Stimulated activated CD8-positive, alpha-beta memory T cell treated with anti-CD3 and anti-CD28 coated beads, Interleukin-4, amount 100 ng/mL, for 24 hours (primary cell): ENCODE data around the gene MGMT.

Experiments used
- DNase-seq: peaks from one replicate; pipeline ENCODE4 v3.0.0-alpha.2; 2020; ENCODE audit warnings: low read depth

MGMT gene

DNA sequence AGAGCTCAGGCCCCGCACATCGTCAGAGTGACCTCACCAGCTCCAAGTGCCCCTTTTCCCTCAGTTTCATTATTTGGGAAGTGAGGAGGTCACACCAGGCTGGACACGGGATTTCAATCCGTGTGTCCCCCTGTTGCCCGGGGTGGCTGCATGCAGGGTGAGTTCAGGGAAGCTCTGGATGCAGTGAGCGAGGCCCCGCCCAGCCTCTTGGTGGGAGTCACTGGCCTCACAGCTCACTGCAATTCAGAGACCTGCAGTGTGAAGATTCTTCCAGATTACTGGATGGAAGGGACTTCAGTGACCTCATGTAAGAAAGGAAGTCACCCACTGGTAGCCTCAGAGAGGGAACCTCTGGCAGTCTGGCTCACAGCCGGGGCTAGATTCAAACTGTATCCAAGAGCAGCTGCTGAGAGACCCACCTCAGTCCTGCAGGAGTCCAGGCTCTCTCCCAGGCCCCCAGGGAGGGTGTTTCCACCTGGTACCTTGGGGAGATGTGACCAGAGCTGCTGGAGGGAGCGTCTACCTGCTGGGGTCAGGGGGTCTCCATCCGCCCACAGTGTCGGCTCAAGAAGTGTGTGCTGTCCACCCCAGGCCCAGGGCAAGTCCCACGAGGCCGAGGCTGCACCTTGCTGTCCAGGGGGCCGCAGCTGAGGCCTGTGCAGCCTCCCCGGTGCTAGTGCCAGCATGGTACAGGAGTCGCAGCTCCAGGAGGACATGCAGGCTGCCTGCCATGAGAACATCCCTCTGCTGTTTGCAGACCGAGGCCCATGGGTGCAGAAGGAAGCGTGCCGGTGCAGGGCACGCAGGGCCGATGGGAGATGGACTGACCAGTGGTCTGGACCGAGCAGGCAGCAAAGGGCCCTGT lies 54.4 kb downstream of the MGMT start:
- no peak for DNase-seq

DNA sequence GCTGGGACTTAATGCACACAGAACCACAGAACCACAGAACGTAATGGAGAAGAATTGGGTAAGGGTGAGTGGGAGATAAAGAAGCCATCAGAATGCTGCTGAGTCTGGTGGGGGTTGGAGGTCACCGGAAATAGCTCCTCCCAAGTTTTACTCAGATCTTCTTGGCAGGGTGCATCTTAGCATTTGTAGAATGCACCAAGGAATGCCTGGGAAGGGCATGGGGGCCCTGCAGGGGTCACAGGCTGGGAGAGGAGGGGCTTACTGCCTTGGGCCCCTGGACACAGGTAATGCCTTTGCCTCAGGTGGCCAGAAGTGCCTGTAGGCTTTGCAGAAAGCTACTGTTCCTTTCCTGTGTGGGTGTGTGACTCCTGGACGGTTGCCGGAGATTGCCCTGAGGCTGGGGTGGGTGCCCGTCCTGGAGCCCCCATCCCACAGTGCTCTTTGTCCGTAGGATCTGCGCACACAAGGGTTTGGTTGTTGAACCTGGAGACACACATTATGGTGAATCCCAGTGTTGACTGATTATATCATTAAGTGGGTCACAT lies 55.1 kb downstream of the MGMT start:
- no peak for DNase-seq

DNA sequence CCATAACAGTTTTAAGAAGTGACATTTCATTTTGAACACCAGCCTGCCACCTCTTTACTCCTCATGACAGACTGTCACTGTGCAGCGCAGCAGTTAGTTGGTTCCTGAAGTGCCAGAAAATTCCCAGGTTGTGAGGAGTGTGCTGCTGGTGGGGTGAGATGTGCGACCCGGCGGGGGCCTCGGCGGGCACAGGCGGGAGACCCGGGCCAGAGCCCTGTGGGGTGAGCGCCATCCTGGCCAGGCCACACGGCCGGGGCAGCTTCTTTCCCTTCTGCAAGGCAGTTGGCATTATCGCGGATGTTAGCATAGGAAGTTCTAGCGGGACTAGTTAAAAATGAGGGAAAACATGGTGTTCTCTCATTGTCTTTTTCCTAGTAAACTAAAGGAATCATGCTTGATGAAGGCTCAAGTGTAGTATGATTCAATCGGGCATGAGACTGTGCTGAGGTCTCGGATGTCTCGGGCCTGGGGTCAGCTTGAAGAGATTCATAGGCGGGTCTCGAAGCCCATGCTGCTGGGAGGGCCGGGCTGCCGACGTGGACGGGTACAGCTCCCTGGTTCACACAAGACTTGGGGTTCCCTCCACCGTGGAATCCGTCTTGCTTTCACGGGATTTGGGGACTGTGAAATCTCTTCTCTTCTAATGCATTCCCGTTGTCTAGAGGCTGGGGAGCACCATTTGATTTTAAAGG lies 56.1 kb downstream of the MGMT start:
- DNase-seq, result no peak

DNA sequence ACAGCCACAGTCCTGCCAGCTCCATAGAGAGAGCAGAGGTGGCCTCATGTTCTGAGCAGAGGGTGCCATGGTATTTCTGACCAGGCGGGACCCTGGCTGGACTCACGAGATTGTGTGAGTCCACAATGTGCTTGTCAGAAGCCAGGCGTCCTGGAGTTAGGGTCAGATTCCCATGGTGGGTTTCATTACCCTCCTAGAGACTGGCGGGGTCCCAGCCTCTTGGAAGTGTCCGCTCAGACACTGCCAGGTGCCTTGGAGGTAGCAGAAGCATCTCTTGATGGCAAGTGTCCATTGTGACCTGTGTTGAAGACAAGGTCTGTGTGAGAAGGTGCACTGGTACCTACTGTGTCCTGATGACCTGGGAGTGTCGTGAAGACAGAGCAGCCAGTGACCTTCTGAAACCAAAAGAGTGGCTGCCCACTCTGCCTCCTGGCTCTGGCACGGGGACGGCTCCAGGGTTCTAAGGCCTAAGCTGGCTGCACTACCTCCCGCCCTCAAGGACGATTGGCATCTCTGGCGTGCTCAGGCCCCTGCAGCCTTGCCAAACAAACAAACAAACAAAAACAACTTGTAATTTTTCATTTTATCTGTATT lies 56.8 kb downstream of the MGMT start:
- no peak for DNase-seq

DNA sequence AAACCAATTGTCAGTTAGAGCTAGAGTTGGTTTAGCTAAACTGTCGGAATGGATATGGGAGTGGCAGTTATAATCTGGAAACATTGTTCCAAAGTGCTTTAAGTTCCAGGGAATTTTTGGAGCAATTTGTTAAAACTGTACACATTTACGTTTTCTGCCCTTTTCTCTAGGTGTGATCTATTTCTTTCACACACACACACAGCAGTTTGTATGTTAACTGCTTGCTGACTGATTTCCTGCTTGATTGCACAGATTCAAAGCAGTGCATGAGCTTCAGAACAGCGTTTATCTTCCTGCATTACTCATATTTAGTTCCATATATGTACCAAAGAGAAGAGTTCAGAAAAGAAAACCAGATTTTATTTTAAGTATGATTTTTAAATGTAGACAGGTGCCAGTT lies 57.9 kb downstream of the MGMT start:
- no peak for DNase-seq

DNA sequence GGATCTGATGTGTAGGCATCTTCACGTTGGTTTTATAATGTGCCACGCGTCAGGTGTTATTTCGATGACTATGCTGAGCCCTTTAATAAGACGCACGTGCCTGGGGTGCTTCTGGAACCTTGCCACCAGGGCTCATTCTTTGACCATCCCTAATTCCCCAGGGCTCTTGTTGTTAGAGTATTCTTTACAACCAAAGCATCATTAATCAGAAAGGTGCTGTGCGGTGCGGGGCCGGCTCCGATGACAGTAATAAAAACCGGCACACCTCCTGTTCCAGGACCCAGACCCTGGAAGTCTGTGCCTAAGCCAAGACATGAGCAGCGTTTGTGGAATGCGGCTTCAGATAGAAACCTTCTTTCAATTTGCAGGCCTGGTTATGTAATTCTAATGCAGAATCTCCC lies 58.4 kb downstream of the MGMT start:
- DNase-seq, result no peak

DNA sequence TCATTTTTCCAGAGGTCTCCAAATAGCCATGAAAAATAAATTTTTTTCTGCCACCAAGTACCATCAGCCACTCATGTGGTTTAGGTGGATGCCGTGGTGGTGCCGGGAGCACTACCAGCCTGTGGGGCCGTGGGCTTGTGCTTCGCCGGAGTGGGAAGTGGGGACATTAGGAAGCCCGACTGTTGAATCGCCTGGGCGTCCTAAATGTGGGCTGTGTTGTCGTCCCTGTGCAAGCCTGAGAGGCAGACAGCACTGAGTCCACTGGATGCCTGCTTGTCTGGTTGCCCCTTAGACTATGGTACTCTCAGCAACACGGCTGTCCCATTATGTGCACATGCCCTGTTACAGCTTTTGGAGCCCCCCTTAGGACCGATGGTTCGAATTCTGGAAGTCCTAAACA lies 59.9 kb downstream of the MGMT start:
- no peak for DNase-seq

DNA sequence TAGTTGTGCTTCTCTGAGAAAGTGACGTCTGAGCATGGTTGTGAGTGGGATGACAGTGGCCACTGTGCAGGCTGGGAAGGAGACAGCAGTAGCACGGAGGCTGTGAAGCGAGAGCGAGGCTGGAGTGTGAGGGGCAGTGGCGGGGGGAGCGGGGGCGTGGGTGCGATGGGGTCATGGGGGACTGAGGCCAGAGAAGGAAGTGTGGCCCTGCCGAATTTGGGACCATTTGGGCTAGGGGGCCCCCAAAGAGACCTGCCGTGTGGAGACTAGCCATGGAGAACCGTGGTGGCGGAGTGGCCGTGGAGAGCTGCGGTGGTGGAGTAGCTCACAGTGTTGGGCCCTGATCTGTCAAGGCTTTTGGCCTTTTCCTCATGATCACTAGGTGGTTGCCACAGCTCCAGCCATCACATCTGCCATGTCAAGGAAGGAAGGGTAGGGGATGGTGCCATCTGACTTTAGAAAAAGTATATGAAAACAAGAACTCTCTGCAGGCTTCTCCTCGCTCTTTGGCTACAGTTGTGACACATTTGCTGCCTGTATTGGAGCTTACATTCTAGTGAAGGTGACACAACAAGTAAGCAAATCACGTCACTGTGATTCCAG lies 61.4 kb downstream of the MGMT start:
- DNase-seq, result no peak

DNA sequence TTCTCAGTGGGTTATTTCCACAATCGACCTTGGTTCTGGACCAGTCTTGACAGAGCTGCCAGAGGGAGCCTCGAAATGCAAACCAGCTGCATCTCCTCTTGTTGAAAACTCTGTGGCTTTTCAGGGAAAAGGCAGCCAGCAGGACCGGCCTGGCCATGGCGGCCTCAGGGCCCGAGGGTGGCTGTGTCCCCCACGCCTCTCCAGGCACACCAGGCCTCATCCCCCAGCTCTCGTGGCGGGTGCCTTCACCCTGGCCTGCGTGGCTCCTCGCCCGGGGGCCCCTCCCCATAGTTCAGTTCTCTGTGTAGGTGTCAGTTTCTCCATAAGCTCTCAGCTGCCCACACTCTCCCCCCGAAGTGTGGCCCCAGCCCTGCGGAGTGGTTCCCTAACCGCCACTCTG lies 63.5 kb downstream of the MGMT start:
- no peak for DNase-seq

DNA sequence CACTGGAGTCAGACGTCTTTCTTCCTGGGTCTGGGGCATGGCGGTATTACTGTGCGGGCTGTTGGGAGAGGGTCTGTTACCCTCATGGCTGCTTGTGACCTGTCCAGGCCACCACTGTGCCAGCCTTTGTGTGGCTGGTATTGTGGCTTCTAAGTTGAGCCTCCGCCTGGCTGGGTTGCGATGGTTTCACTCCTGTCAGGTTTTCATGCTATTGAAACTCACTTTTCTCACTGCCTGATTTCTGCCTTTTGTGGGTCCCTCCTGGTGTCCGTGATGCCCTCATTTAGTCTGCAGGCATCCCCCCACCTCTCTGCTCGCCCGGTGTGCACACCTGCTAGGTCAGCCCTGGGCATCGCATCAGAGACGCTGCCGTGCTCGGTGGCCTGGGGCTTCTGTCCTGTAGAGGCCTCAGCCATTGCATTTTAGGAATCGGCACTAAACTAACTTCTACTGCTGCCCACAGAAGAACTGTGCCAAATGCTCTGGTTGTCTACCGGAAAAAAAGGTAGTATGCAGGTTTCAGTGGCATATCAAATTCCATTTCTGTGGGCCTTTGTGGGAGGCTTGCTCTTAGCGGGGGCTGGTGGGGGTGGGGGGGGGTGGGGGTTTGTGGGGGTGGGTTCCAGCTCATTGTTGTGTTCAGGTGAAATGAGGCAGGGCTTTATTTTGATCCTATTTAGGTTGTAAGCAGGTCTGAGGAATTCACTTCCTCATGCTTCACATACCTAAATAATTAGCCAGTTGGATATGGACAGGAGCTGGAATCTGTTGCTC lies 64.3 kb downstream of the MGMT start:
- DNase-seq, result no peak

DNA sequence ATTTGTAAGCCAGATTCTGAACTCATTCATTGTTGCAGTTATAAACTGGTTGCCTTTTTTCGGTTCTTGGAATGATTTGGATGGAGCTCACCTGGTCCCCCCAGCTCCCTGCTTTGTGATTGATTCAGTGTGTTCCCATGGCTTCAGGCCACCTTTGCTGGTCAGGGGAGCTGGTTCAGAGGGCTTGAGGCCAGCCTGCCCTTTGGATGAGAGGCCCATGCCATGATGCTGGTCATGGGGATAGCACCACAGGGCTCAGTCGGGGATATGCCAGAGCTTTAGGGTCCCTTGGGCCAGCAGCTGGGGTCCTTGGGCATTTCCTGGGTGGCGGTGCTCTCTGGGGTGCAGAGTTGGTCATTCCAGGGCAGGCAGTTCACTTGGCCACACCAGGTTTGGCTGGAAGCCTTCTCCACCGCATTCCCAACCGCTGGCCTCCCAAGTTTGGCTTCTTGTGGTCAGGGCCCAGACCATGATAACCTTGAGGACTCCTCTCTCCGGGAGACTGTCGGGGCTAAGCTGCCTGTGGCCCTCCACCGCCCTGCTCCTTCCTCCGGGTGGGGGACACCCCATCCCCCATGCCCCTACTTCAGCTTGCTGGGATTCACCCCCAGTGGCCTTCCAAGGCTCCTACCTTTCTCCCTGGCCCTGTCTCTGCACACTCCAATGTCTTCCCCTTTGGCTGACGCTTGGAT lies 65.1 kb downstream of the MGMT start:
- DNase-seq, result no peak

DNA sequence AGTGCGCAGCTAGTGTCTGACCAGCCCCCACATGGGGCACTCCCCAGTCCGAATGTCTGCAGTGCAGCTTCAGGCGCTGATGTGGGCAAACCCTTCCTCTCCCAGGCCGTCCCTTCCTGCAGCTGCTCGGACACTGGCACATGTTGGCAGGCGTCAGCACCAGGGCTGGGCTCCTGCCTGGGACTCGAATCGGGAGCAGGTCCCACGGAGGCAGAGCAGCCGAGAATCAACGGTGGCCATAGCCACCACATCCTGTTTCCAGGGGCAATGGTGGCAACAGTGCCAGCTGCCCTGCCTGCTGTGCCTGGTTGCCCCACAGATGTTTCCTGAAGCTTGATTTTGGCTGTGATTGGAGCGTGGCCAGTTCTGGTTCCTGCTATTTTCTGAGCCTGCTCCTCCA lies 65.8 kb downstream of the MGMT start:
- no peak for DNase-seq

DNA sequence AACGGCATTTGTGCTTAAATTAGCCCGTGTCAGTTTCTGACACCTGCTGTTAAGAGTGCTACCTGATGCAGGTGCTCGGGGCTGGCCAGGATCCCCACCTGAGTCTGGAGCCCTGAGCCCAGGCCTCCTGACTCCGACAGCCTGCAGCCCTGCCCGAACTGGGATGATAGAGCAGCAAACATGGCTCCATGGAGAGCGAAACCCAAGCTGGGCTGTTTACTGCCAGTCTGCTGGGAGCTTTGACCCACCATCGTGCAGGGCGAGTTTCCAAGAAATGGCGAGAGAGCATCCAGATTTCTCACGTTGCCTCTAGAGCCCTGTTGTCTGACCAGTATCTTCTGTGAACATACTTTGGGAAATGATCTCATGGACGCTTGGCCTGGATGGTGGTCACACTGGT lies 66.2 kb downstream of the MGMT start:
- DNase-seq, result no peak

DNA sequence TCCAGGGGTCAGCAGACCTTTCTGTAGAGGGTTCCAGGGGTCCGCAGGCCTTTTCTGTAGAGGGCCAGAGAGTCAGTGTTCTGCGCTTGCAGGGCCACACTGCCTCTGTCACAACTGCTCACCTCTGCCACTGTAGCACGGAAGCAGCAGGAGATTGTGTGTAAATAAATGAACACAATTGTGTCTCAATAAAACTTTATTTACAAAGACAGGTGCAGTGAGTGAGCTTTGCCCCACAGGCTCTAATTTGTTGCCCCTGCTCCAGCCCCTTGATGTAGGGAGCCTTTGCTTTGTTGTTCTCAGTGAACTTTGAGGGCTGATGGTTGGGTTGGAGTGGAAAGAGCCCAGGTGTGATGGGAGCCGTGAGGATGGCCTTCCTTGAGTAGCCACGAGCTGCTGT lies 67.8 kb downstream of the MGMT start:
- no peak for DNase-seq

DNA sequence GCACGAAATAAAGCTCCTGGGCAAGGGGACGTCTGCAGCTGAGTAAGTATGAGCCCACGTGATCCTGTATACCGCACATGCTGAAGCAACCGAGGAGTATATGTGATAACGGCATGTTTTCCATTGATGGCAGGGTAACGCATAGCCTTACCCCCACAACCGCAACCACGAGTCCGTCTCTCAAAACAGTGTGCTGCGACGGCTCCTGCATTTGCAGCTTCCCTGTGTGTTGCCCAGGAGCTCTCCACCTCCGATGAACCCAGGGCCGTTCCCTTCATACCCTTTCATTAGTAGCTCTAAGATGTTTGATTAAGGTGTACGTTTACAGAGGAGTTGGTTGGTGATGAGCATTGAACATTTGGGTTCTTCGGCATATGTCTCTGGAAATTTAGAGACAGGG lies 69.3 kb downstream of the MGMT start:
- DNase-seq, result no peak

DNA sequence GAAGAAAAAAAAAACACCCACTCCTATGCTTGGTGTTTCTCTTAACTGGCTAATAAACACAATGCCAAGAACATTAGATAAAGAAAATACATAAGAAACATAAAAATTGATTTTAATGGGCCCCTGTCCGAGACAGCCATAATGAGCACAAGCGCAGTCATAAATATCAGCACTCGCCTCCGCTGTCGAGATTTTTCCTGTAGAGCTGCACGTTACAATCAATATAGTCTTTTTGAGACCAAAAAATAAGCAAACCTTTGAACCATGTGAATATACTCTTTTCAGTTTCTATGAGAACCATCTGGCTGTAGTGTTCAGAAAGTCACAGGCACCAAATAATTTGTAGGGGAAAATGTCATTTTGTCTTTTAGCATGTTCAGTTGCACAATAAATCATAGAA lies 70.1 kb downstream of the MGMT start:
- DNase-seq, result no peak

DNA sequence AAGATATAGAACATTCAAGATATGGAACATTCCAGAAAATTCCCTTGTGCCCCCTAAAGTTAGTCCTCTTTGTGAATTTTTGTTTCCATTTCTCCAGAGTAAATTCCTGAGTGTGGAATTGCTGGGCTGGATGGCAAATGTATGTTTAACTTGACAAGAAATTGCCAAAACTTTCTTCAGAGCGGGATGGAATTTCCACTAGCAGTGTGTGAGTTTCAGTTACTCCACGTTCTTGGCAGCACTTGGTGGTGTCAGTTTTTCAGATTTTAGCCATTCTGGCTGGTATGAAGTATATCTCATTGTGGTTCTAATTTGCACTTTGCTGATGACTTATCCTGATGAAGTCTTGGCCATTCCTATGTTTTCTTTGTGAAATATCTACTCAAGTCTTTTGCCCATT lies 71.2 kb downstream of the MGMT start:
- DNase-seq, result no peak

DNA sequence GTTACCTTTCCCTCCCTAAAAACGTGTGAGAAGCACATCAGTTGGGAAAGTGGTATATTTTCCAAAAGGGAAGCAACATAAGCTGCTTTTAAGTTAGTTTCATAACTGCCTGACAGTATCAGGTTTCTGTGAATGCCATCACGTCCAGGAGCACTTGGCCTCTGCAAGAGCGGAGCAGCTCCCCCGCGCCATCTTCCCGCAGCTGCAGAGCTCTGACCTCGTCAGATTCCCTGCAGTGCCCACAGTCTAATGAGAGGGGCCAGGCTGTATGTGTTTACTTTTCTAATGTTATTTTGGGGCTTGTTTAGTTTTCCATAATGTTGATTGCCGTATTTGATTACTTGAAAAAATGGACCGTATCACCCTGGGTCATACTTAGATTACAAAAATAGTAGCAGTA lies 74.2 kb downstream of the MGMT start:
- no peak for DNase-seq

DNA sequence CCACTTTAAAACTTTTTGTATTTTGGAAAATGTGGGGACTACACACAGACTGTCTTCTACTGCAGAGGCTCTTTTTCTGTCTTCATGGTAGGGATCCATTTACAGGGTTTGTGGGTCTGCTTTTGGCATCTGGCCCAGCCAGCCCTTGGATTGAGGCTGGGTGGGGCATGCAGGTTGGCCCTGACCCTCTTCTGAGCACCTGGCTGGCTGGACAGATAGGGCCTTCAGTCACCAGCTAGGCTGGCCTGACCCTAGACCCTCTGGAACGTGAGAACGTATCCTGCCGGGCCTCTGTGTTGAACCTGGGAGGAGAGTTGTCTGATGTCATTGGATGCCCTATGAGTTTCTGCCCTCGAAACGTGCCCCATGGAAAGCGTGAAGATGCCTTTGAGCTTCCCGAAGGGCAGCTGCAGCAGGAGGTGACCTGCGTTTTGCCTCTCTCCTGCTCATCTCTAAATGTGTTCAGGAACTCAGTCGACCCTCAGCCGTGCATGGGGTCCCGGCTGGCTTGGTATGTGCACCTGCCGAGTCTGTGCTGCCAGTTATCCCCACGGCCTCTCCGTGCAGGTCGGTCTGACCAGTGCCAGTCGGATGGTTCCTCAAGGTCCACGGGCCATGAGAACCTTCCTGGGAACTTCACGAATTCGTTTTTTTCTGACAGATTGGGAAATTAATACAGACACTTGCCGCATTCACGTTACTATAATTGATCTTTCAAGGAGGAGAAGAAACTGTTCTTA lies 74.9 kb downstream of the MGMT start:
- no peak for DNase-seq

DNA sequence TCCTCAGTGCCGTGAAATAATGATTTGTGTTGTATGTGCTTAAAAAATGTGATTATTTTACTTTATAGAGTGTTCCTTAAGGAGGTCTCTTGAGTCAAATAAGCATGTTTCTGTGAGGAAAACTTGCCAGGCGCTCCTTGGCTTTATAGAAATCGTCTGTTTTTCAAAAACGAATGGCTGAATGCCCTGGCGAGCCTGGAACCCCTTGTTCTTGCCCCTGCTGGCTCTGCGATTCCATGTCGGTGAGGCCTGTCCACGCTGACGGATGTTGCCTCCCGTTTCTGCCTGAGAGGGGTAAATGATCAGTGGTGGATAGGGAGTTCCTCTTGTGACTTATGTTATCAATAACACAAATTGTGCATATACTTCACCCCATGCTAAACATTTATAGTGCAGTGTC lies 75.5 kb downstream of the MGMT start:
- DNase-seq, result no peak
